HG03095 (cell line): Measurements from ENCODE around the gene DUSP6.

Experiments
- ATAC-seq: cut with Tn5 transposase; IDR thresholded peaks from one replicate; pipeline ENCODE4 v1.9.1; 2021; ENCODE audit warnings: moderate library complexity; ENCODE audit not compliant: unreplicated experiment

Gene DUSP6

GRCh38 chr12:89352492-89353187 is at the start of gene DUSP6:
TSS of gene DUSP6 (minus strand) at chr12:89352501. CDS start at chr12:89352039, 462 bp downstream.
- ATAC-seq, result no peak

GRCh38 chr12:89401433-89402058 is 49.2 kb upstream of the DUSP6 start:
- no peak for ATAC-seq

DNA sequence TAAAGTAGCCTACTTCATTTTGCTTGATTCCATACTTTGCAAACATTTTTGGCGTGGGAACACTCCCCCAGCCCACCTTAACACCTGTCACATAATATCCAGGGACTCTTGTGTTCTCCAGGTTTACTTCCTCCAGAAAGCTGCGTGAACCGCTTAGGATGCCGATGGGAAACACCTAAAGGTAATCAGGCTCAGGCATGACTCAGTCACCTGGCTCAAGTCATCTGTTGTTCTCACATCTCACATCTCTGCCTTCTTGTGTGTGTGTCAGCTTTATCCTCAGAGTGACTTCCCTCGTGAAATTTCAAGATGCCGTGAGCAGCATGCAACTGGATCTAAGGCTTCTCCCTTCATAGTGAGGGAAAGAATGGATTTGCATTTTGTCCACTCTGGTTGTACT is 48.1 kb upstream of the DUSP6 start:
- no peak for ATAC-seq

- ATAC-seq, result no peak
Measured at GRCh38 chr12:89395712-89396111, 43.4 kb upstream of the DUSP6 start.

DNA sequence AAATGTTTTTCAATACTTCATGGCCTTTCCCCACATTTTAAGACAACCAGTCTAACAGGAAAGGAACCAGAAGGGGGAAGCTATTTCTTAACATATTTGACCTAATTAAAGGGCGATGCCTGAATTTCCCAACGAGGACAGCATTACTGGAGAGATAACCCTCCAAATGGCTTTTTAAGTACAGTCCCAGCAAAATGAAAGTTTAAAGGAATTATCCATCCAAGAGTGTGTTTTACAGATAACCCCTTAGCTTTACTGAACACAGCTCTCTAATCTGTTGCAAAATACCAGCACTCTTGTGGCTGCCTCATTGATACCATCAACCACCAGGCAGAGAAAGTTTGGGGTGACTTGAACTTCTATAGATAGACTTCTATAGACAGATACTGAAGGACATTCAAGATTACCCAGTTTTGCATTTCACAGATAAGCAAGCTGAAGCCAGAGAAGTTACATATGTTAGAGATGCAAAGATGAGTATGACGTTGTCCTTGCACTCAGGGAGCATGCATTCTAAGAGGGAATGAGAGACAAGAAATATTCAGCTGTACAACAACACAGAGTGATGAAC is 41.3 kb upstream of the DUSP6 start:
- no peak for ATAC-seq

GRCh38 chr12:89392391-89392790 is 40.1 kb upstream of the DUSP6 start:
- no peak for ATAC-seq

DNA sequence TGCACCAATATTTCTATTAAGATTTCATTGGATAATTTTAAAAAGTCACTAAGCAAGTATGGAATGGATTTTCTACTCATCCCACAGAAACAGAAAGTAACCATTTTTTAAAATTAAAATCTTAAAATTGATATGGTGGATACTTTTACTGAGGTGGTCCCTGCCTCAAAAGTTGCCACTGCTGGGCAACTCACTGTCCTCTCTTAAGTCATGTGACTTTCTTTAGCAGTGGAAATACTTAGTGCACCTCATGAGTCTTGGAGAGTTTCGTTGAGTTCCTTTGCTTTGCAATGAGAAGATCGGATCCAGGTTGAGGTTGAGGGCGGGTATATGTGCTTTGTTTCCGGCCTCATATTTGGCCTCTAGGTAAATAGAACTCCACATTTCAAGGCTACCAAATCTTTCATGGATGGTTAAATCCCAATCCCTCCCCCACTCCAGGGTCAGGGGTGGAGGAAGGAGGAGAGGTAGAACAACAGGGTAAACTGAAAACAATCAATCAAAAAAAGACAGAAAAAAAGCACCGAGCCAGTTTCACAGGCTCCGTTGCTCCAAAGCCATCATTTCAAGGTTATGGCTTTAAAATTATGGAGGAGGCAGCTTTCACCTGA is 39.5 kb upstream of the DUSP6 start:
- ATAC-seq, result no peak

GRCh38 chr12:89390802-89391673 is 38.7 kb upstream of the DUSP6 start:
- no peak for ATAC-seq

GRCh38 chr12:89389755-89390661 is 37.7 kb upstream of the DUSP6 start:
- ATAC-seq, result no peak

GRCh38 chr12:89386138-89386537 is 33.8 kb upstream of the DUSP6 start:
- ATAC-seq, result no peak

DNA sequence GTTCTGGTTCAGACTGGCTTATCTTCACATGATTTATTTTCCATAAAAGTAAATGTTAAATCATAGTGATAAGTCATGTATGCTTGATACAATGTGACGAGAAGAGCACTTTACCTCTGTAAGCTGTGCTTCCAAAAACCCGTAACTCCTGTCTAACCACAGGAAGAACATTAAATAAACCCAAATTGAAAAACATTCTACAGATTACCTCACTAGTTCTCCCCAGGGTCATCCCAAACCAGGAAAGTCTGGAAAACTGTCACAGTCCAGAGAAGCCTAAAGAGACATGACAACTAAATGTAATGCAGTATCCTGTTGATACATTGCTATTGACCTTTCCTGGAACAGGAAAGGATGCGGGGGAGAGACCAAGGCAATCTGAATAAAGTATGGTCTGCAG is 32.5 kb upstream of the DUSP6 start:
- no peak for ATAC-seq

DNA sequence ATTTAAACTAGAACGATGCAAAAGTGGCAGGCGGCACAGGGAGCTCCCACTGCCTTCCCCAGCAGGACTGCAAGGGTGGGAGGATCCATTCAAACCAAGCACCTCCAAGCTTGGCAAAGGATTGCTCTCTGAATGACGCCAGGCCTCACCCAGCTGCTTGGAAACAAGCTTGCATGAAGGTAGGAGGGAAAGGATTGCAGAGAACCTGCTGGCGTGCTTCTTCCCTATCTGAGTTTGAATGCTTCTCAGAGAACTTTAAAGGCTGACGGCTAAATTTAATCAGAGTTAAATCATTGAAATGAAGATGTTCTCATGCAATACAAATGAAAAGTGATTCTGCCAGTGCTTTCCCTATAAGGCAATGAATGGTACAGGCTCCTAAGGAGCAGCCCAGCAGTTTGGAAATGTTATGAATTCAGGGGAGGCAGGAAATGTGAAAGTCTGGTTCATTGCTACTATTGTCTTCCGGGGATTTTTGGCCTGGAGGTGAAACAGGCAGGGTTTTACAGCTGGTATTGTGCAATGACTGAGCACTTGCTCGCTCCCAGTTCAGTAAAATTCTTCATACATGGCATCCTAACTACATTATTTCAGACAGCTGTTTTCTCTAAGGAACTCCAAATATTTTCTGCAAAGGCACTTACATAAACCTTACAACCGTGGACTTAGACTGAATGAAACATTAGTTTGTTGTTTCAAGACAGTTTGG is 31.9 kb upstream of the DUSP6 start:
- ATAC-seq, result no peak

GRCh38 chr12:89383235-89384049 is 31.1 kb upstream of the DUSP6 start:
- ATAC-seq, result no peak

DNA sequence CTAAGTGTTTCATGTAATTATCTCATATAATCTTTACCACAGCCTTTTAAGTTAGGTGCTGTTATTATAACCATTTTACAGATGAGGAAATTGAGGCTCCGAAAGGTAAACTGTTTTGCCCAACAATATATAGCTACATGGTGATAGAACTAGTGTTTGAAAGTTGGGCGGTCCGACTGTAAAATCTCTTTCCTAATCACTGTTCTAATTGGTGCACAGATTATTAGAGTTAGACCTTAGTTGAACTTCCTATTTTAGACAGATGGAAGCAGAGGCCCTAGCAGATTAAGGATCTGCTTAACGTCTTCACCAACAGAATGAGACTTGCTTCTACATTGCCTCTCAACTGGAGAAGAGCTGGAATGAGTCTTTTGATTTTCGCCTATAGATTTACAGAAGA is 30.0 kb upstream of the DUSP6 start:
- no peak for ATAC-seq

DNA sequence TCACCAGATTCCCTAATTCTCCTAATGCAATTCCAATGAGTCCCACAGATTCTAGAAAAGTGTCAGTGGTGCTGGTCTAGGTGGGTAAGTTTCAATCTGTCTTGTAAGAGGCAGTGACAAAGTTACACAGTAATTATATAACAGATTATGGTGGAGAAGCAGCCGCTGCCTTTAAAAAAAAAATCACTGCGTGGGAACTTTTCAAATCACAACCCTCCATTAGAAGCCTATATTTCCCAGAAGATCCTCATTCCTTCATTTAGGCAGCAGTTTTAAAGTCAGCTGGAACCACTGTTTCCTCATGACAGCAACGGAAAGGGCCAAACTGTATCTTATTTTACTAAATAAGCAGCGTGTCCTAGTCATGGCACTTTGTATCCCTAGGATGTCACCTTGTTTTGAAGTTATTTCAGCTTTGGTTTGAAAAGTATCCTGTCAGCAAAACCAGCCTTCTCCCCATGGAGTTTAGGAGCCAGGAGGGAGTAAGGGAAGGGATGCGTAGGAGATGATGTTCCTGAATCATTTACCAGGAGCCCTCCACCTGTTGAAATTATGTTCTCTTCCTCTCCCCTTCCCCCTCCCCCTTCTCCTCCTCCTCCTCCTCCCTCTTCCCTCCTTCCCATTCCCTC is 27.7 kb upstream of the DUSP6 start:
- ATAC-seq, result no peak

GRCh38 chr12:89379148-89379838 is 27.0 kb upstream of the DUSP6 start:
- no peak for ATAC-seq

DNA sequence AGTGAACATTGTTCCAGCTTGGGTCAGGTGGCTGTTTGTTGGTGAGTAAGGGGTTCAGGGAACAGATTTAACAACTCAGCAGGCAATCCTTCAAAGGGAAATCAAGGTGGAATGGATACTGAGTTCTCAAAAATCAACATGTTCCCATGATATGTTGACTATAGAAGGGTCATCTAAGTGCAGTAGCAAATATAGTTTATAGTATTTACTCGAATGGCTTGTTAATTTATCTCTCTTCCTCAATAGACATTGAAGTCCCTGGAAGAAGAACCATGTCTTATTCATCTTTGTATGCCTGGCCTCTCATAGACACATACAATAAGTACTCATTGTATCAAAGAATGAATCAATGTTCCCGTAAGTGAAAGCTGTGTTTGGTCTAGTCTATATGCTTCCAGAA is 24.5 kb upstream of the DUSP6 start:
- ATAC-seq, result no peak

DNA sequence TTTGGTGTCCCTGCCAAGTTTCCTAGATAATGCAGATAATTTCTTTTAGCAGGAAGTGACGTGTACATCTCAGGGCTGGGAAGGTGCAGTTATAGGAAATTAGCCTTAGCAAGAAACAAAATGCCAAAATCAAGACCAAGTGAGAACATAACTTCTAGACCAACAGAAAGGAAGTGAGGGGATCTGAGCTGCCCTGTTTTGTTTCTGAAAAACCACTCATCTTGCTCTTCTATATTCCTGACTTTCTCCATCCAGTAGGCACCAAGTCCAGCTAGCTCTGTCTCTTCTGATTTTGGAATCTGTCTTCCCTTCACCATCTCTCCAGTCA is 23.9 kb upstream of the DUSP6 start:
- no peak for ATAC-seq
